Measurements from ENCODE around the gene LCE2D. TPM values are rescaled to one million over a fixed set of nuclear protein-coding genes. Genes with fewer than 3 reads are reported as not detected.

LCE2D gene
- polyA plus RNA-seq, 1 of the 3 experiments (the other 2 are of a cell fraction): not detected

DNA sequence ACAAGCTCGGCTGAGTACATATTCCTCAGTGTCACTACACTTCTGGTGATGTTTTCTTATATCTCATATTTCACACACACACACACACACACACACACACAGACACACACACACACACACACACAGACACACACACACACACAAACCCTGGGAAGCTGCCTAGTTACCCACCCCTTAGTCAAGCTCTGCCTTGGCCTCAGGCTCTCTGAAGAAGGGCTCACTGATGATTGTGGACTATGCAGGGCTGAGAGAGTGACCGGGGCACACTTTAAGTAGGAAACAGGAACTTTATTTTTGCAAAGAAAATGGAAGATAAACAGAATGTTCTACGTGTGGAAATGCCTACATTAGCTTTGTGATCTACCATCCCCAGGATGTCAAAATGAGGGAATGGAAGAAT, 19.2 kb upstream of the LCE2D start:
- no peak overlapping the region for H3K9ac ChIP-seq
- no peaks in the 10 kb centered on the region for H3K79me2 ChIP-seq (ENCODE audit: insufficient read depth)
- H3K36me3 ChIP-seq (replicated peaks in 1 of 2; ENCODE audit: control insufficient read depth in 1 of 2, insufficient read depth in 2 of 2, low read length in 1 of 2): no peaks in the 10 kb centered on the region
- no peak for DNase-seq
- no peak overlapping the region for H3K4me3 ChIP-seq (ENCODE audit: low read depth in 2 of 2, low read length in 1 of 2)
- H3K9me2 ChIP-seq: no peaks in the 10 kb centered on the region
- no peaks in the 10 kb centered on the region for H4K20me1 ChIP-seq (ENCODE audit: insufficient read depth)
- H3K9me3 ChIP-seq: no peaks in the 10 kb centered on the region
- H3K27ac ChIP-seq (ENCODE audit: low read depth in 2 of 2, low read length in 1 of 2): no peak overlapping the region
- H3K27me3 ChIP-seq (ENCODE audit: insufficient read depth): no peaks in the 10 kb centered on the region
- 3% methylated on average over 3 of the region's 3 CpGs for WGBS (ENCODE audit: low lambda C conversion rate)
- ChIA-PET POLR2A (interaction anchor here (0.6 kb wide), 1 partner anchor 496 kb away, joined by 3 read pairs; no protein-coding TSS in a partner anchor), CTCF (interaction anchor here (0.7 to 5.8 kb wide), 2 partner anchors 10 to 11 kb away, joined by 3 to 37 read pairs; no protein-coding TSS in a partner anchor)
- H3K4me2 ChIP-seq: no peak overlapping the region
- TF ChIP-seq, protein P1, sequence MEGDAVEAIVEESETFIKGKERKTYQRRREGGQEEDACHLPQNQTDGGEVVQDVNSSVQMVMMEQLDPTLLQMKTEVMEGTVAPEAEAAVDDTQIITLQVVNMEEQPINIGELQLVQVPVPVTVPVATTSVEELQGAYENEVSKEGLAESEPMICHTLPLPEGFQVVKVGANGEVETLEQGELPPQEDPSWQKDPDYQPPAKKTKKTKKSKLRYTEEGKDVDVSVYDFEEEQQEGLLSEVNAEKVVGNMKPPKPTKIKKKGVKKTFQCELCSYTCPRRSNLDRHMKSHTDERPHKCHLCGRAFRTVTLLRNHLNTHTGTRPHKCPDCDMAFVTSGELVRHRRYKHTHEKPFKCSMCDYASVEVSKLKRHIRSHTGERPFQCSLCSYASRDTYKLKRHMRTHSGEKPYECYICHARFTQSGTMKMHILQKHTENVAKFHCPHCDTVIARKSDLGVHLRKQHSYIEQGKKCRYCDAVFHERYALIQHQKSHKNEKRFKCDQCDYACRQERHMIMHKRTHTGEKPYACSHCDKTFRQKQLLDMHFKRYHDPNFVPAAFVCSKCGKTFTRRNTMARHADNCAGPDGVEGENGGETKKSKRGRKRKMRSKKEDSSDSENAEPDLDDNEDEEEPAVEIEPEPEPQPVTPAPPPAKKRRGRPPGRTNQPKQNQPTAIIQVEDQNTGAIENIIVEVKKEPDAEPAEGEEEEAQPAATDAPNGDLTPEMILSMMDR (IDR thresholded peaks at IDR 0.05): no peak
- no peak overlapping the region for H2AFZ ChIP-seq (ENCODE audit: low read depth)
- no peaks in the 10 kb centered on the region for H3K4me1 ChIP-seq (ENCODE audit: control insufficient read depth in 1 of 2, insufficient read depth in 2 of 2, low read depth in 1 of 2, low read length in 1 of 2)
- H3F3A ChIP-seq (replicated peaks; ENCODE audit: insufficient read depth): no peaks in the 10 kb centered on the region

DNA sequence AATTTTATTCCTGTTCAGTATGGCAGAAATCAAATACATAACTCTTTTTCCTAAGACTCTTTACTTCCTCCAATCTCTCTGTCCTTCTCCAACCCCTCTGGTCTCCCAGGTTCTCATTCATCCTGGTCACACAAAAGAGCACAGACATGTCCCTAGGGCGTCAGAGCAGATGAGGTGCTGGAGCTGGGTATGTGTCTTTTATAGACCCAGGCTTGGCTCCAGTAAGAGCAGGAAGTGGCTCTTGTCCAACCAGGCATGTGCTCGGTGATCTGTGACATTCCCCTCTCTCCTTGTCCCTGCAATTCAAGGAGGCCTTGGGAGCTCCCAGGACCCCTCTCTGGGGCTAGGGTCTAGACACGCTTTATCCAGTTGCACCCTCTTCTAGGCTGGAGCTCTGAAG, 18.0 kb upstream of the LCE2D start:
- Histone ChIP-seq H3K79me2 (ENCODE audit: insufficient read depth) (no peaks in the 10 kb centered on the region), H3K27me3 (ENCODE audit: insufficient read depth) (no peaks in the 10 kb centered on the region), H3K9me3 (no peaks in the 10 kb centered on the region), H3K27ac (ENCODE audit: low read depth in 2 of 2, low read length in 1 of 2) (no peak overlapping the region), H3K9ac (no peak overlapping the region), H3K9me2 (no peaks in the 10 kb centered on the region), H2AFZ (ENCODE audit: low read depth) (no peak overlapping the region), H3F3A (replicated peaks; ENCODE audit: insufficient read depth) (no peaks in the 10 kb centered on the region), H4K20me1 (ENCODE audit: insufficient read depth) (no peaks in the 10 kb centered on the region), H3K4me2 (no peak overlapping the region), H3K36me3 (replicated peaks in 1 of 2; ENCODE audit: control insufficient read depth in 1 of 2, insufficient read depth in 2 of 2, low read length in 1 of 2) (no peaks in the 10 kb centered on the region), H3K4me3 (ENCODE audit: low read depth in 2 of 2, low read length in 1 of 2) (no peak overlapping the region), H3K4me1 (ENCODE audit: control insufficient read depth in 1 of 2, insufficient read depth in 2 of 2, low read depth in 1 of 2, low read length in 1 of 2) (no peaks in the 10 kb centered on the region)
- CTCF ChIA-PET: interaction anchor here (1.4 kb wide), 1 partner anchor 9 kb away, joined by 3 read pairs; no protein-coding TSS in a partner anchor
- TF ChIP-seq YY1 (IDR thresholded peaks at IDR 0.05; ENCODE audit: low read depth) (no peak), RCOR1 (IDR thresholded peaks at IDR 0.05; ENCODE audit: low read length) (no peak), TEAD4 (IDR thresholded peaks at IDR 0.05; ENCODE audit: borderline replicate concordance, insufficient read depth) (no peak), FOXJ3 (CRISPR knock-in tag; IDR thresholded peaks at IDR 0.05) (no peak)
- TF ChIP-seq, protein P2, sequence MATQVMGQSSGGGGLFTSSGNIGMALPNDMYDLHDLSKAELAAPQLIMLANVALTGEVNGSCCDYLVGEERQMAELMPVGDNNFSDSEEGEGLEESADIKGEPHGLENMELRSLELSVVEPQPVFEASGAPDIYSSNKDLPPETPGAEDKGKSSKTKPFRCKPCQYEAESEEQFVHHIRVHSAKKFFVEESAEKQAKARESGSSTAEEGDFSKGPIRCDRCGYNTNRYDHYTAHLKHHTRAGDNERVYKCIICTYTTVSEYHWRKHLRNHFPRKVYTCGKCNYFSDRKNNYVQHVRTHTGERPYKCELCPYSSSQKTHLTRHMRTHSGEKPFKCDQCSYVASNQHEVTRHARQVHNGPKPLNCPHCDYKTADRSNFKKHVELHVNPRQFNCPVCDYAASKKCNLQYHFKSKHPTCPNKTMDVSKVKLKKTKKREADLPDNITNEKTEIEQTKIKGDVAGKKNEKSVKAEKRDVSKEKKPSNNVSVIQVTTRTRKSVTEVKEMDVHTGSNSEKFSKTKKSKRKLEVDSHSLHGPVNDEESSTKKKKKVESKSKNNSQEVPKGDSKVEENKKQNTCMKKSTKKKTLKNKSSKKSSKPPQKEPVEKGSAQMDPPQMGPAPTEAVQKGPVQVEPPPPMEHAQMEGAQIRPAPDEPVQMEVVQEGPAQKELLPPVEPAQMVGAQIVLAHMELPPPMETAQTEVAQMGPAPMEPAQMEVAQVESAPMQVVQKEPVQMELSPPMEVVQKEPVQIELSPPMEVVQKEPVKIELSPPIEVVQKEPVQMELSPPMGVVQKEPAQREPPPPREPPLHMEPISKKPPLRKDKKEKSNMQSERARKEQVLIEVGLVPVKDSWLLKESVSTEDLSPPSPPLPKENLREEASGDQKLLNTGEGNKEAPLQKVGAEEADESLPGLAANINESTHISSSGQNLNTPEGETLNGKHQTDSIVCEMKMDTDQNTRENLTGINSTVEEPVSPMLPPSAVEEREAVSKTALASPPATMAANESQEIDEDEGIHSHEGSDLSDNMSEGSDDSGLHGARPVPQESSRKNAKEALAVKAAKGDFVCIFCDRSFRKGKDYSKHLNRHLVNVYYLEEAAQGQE (IDR thresholded peaks at IDR 0.05; ENCODE audit: low read depth, low read length): no peak
- TF ChIP-seq, protein P1 (IDR thresholded peaks at IDR 0.05): no peak
- DNase-seq: no peak
- POLR2A ChIA-PET: no interaction called here
- 5% methylated on average over 3 of the region's 3 CpGs for WGBS (ENCODE audit: low lambda C conversion rate)
